BJ (cell line): Measurements from ENCODE around the gene ACER3. TPM values are rescaled to one million over a fixed set of nuclear protein-coding genes. Genes with fewer than 3 reads are reported as not detected.
A peak's percentile ranks its signal among the peaks of the same experiment; 100 is the strongest.

Experiments
- CTCF ChIA-PET: fragments of 350-600 bp; formaldehyde crosslinking; extraction: SDS; loops from one replicate; lab custom pipeline; 2021; ENCODE audit warnings: antibody characterized with exemption, inconsistent platforms; lab: Yijun Ruan, JAX
- POLR2A ChIA-PET: fragments of 300-600 bp; sonication (Branson Sonifier 250); formaldehyde crosslinking; extraction: SDS; loops from one replicate; lab custom pipeline; 2021; ENCODE audit warnings: antibody characterized with exemption; lab: Charles Lee
- DNase-seq: peaks from one replicate; pipeline ENCODE4 v3.0.0-alpha.2; 2011; ENCODE audit warnings: low read depth
- H3K27me3 ChIP-seq: 2 replicates; pipeline ENCODE4 v1.6.0; 2011; ENCODE audit warnings: low read length; ENCODE audit not compliant: control insufficient read depth, insufficient read depth
- H3K36me3 ChIP-seq: 2 replicates; pipeline ENCODE4 v1.5.1; 2011; ENCODE audit warnings: low read length; ENCODE audit not compliant: control insufficient read depth, insufficient read depth
- H3K4me3 ChIP-seq: 2 replicates; pipeline ENCODE4 v1.5.1; 2011; ENCODE audit warnings: low read depth, mild to moderate bottlenecking, control low read depth, low read length
- polyA plus RNA-seq: library from polyadenylated mRNA; depleted of rRNA; stranded (reverse); fragments of >200 nt; gene quantifications from 2 replicates; pipeline ENCODE4 v1.2.3, GENCODE V29; 2011
- TF ChIP-seq, protein P1 (sequence below): IDR thresholded peaks from 2 replicates; pipeline ENCODE4 v1.5.1; 2011; ENCODE audit warnings: low read depth, mild to moderate bottlenecking, control low read depth, inconsistent platforms, low read length, moderate library complexity; ENCODE audit not compliant: insufficient read depth

Gene ACER3
- polyA plus RNA-seq, 1 experiment = 9.7 TPM

DNA sequence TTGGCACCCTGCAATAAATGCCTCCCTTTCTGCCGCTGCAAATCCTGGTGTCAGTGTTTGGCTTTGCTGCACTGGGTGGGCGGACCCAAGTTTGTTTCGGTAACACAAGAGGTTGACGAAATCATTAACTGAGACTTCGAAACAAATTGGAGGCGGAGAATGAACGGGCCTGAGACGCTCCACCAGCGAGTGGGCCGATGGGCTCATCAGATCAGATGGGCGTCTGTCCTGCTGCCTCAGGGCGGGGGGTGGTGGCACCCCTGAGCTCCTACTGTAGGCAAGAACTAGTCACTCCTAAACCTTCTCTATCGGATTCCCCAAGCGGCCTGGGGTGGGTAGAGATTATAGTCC, 205.1 kb downstream of the ACER3 start:
- Histone ChIP-seq H3K36me3 (no peaks in the 10 kb centered on the region), H3K27me3 (no peaks in the 10 kb centered on the region), H3K4me3 (peak overlapping the region; percentile 75)
- TF ChIP-seq, protein P1, sequence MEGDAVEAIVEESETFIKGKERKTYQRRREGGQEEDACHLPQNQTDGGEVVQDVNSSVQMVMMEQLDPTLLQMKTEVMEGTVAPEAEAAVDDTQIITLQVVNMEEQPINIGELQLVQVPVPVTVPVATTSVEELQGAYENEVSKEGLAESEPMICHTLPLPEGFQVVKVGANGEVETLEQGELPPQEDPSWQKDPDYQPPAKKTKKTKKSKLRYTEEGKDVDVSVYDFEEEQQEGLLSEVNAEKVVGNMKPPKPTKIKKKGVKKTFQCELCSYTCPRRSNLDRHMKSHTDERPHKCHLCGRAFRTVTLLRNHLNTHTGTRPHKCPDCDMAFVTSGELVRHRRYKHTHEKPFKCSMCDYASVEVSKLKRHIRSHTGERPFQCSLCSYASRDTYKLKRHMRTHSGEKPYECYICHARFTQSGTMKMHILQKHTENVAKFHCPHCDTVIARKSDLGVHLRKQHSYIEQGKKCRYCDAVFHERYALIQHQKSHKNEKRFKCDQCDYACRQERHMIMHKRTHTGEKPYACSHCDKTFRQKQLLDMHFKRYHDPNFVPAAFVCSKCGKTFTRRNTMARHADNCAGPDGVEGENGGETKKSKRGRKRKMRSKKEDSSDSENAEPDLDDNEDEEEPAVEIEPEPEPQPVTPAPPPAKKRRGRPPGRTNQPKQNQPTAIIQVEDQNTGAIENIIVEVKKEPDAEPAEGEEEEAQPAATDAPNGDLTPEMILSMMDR = no peak
- CTCF ChIA-PET = interaction anchor here (0.9 to 5.2 kb wide), 5 partner anchors 12 to 61 kb away, joined by 3 to 86 read pairs (median 10); no protein-coding TSS in a partner anchor
- DNase-seq = no peak
- POLR2A ChIA-PET = no interaction called here

DNA sequence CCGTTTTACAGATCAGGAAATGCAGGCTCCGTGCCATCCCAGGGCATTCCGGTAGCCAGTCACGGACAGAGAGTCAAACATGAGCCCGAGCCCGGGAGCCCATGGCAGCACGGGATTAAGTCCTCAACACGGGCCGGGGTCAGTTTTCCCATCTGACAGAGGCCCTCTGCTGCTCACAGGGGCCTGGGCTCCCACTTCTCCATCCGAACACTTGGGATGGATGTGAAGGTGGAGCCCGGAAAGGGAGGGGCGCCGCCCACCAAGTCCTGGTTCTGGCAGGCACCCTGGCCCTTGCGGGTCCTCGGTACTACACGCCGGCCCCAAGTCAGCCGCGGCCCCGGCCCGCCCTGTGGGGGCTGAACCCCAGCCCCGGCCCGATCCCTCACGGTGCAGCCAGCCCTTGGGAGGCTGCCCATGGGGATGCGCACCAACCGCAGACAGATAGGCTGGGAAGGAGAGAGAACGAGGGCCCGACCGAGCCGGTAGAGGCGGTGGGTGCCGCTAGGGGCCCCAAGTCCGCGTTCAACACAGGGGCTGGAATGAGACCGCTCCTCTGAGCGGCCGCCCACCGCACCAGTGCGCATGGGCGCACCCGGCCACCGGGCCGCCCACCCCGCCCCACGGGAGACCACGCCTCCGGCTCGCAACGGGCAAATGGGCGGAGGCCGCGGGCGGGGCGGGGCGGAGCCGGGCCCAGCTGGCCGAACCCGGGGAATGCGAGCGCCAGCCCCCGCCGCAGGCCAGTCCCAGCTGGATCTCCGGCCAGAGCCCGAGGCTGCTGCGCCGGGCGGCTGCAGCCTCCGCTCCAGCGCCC, 205.7 kb downstream of the ACER3 start, which contains the start of gene CAPN5:
TSS of gene CAPN5 (plus strand) at position 743 of the 814 bp plus-strand sequence. CDS start 17,916 bp downstream, outside the sequence.
- DNase-seq = peak; percentile 57
- ChIA-PET POLR2A (interaction anchor here (0.7 kb wide), 1 partner anchor 1791 kb away, joined by 3 read pairs; no protein-coding TSS in a partner anchor), CTCF (interaction anchor here (0.6 to 5.2 kb wide), 7 partner anchors 12 to 61 kb away, joined by 3 to 86 read pairs (median 4); no protein-coding TSS in a partner anchor)
- Histone ChIP-seq H3K4me3 (peak within 1 kb of the TSS; percentile 75), H3K36me3 (no peaks in the 10 kb centered on the region), H3K27me3 (no peaks in the 10 kb centered on the region)
- TF ChIP-seq, protein P1 = peak; percentile 53

DNA sequence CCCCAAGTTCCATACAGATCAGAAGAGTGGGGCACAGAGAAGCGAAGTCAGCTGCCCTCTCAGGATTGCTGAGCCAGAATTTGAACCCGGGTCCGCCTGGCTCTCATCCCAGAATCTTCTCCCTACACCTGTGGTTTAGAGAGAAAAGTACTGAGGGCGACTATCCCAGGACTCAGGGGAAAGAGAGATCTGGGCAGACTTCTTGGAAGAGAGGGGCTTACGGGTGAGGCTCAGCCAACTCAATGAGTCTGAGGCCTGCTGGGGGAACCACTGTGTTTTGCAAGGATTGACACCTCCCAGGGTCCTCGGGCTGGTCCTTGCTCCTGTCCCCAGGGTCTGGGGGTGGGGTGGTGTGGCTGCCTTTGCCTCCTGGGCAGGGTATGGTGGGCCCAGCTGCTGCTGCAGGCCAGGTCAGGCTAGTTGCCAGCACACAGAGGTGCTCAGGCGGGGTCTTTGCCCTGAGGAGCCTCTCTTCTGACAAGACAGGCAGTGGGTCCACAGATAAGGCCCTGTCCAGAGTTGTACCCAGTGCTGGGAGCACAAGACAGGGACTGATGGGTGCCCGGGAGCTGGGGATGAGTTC, 207.2 kb downstream of the ACER3 start:
- POLR2A ChIA-PET = no interaction called here
- CTCF ChIA-PET = interaction anchor here (1.0 kb wide), 1 partner anchor 24 kb away, joined by 3 read pairs; no protein-coding TSS in a partner anchor
- DNase-seq = no peak
- Histone ChIP-seq H3K4me3 (peak overlapping the region; percentile 75), H3K36me3 (no peaks in the 10 kb centered on the region), H3K27me3 (no peaks in the 10 kb centered on the region)
- TF ChIP-seq, protein P1 = no peak

DNA sequence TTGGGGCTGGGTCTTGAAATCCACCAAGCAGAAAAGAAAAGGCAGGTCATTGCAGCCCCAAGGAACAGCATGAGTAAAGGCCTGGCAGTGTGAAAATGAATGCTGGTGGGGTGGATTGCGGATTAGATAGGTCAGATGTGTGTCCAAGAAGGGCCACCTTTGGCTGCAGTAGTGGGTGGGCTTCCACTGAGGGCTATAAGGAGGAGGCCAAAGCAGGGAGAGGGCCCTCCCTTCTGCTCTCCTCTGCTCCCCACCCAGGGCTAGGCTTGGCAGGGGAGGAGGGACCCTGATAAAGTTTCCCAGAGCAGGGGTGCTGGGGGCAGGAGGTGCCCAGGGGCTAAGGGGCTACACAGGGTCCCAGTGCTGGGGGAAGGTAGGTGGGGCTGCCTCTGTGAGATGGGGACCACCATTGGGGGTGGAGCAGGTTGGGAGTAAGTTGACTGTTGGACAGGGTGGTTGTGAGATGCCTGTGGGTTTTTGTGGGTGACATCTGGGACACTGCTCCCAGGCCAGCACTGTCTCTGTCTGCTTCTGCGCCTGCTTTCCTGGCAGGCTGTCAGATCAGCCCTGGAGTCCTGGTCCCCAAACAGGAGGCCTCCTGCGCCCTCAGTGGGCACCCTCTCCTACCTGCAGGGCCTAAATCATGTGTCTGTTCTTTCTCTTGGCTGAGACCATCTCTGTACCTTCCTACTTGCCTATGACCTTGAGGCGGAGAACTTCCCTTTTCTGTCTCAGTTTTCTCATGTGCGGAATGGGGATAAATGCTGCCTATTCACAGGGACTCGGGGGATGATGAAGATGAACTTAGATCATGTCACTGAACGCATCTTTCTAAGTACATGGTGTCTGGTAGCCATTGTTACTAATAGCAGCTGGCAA, 208.0 kb downstream of the ACER3 start:
- TF ChIP-seq, protein P1 = no peak
- DNase-seq = no peak
- POLR2A ChIA-PET = no interaction called here
- no peak overlapping the region for H3K4me3 ChIP-seq
- no peaks in the 10 kb centered on the region for H3K36me3 ChIP-seq
- no peaks in the 10 kb centered on the region for H3K27me3 ChIP-seq
- CTCF ChIA-PET = interaction anchor here (1.0 to 2.1 kb wide), 3 partner anchors 21 to 23 kb away, joined by 3 to 12 read pairs (median 5); no protein-coding TSS in a partner anchor
